Effector memory CD4-positive, alpha-beta T cell (primary cell): ENCODE data around the gene POLE2.
"Not testable (repeated sequence)": the region's sequence is repeated elsewhere in the genome, so short reads cannot be mapped to it uniquely, and the experiment has no call there.

Source experiments
- DNase-seq, 3 donors: peaks; one replicate each; pipeline ENCODE4 v3.0.0-alpha.2; 2020
- H3K27ac ChIP-seq: 2 replicates; pipeline ENCODE4 v1.7.0; 2013; ENCODE audit warnings: mild to moderate bottlenecking, low read length, moderate library complexity; ENCODE audit not compliant: insufficient read depth, poor library complexity, severe bottlenecking
- H3K27me3 ChIP-seq: replicated peaks from 2 replicates; pipeline ENCODE4 v1.7.0; 2013; ENCODE audit warnings: mild to moderate bottlenecking, low read length; ENCODE audit not compliant: insufficient read depth, control insufficient read depth, poor library complexity, severe bottlenecking
- H3K36me3 ChIP-seq: 2 replicates; pipeline ENCODE4 v1.7.0; 2013; ENCODE audit warnings: mild to moderate bottlenecking, low read length, moderate library complexity; ENCODE audit not compliant: control insufficient read depth, insufficient read depth
- H3K4me1 ChIP-seq: 2 replicates; pipeline ENCODE4 v1.7.0; 2013; ENCODE audit warnings: low read length, mild to moderate bottlenecking; ENCODE audit not compliant: control insufficient read depth, insufficient read depth, poor library complexity, severe bottlenecking
- H3K4me3 ChIP-seq: 2 replicates; pipeline ENCODE4 v1.7.0; 2013; ENCODE audit warnings: low read length, low read depth, mild to moderate bottlenecking; ENCODE audit not compliant: insufficient read depth, poor library complexity, severe bottlenecking
- H3K9me3 ChIP-seq: 2 replicates; pipeline ENCODE4 v1.7.0; 2013; ENCODE audit warnings: mild to moderate bottlenecking, low read length, moderate library complexity; ENCODE audit not compliant: control insufficient read depth

Gene POLE2

GRCh38 chr14:49619273-49619672, 68.7 kb downstream of the POLE2 start:
- Histone ChIP-seq H3K27ac (peak overlapping the region; percentile 100), H3K4me3 (peak overlapping the region; percentile 92), H3K4me1 (peaks cover 24% of the 10 kb centered on the region)
- H3K9me3 ChIP-seq, H3K36me3 ChIP-seq, DNase-seq, H3K27me3 ChIP-seq: not testable (repeated sequence)

- peaks cover 12% of the 10 kb centered on the region for H3K4me1 ChIP-seq
- H3K36me3 ChIP-seq, result peaks cover 9% of the 10 kb centered on the region
- H3K27ac ChIP-seq, result peak overlapping the region; percentile 11
- DNase-seq, result no peak
- no peak overlapping the region for H3K4me3 ChIP-seq
- H3K9me3 ChIP-seq, result no peaks in the 10 kb centered on the region
- no peaks in the 10 kb centered on the region for H3K27me3 ChIP-seq
Observed at GRCh38 chr14:49617852-49618519, 70.0 kb downstream of the POLE2 start.

GRCh38 chr14:49615776-49616175, 72.2 kb downstream of the POLE2 start:
- Histone ChIP-seq H3K36me3 (peaks cover 9% of the 10 kb centered on the region), H3K4me1 (peaks cover 4% of the 10 kb centered on the region), H3K9me3 (no peaks in the 10 kb centered on the region), H3K4me3 (no peak overlapping the region), H3K27me3 (no peaks in the 10 kb centered on the region), H3K27ac (no peak overlapping the region)
- no peak for DNase-seq

- no peak for DNase-seq
Observed at GRCh38 chr14:49614196-49614595, 73.8 kb downstream of the POLE2 start.

GRCh38 chr14:49612671-49613070, 75.3 kb downstream of the POLE2 start:
- Histone ChIP-seq H3K4me1 (no peaks in the 10 kb centered on the region), H3K27me3 (no peaks in the 10 kb centered on the region), H3K4me3 (no peak overlapping the region), H3K36me3 (peaks cover 2% of the 10 kb centered on the region), H3K9me3 (no peaks in the 10 kb centered on the region), H3K27ac (no peak overlapping the region)
- no peak for DNase-seq

More at GRCh38 chr14:49614196-49614595, 73.8 kb downstream of the POLE2 start:
- peaks cover 9% of the 10 kb centered on the region for H3K36me3 ChIP-seq
- H3K27ac ChIP-seq, result no peak overlapping the region
- H3K4me3 ChIP-seq, result no peak overlapping the region
- peaks cover 4% of the 10 kb centered on the region for H3K4me1 ChIP-seq
- H3K27me3 ChIP-seq, result no peaks in the 10 kb centered on the region
- H3K9me3 ChIP-seq, result no peaks in the 10 kb centered on the region

GRCh38 chr14:49612251-49612650, 75.8 kb downstream of the POLE2 start:
- H3K4me3 ChIP-seq, result no peak overlapping the region
- no peak overlapping the region for H3K27ac ChIP-seq
- H3K36me3 ChIP-seq, result no peaks in the 10 kb centered on the region
- no peaks in the 10 kb centered on the region for H3K9me3 ChIP-seq
- no peaks in the 10 kb centered on the region for H3K4me1 ChIP-seq
- no peaks in the 10 kb centered on the region for H3K27me3 ChIP-seq
- no peak for DNase-seq

- Histone ChIP-seq H3K36me3 (no peaks in the 10 kb centered on the region), H3K27ac (no peak overlapping the region), H3K9me3 (no peaks in the 10 kb centered on the region), H3K4me1 (no peaks in the 10 kb centered on the region), H3K27me3 (no peaks in the 10 kb centered on the region), H3K4me3 (no peak overlapping the region)
- DNase-seq, result no peak
Observed at GRCh38 chr14:49607583-49607982, 80.4 kb downstream of the POLE2 start.

- no peaks in the 10 kb centered on the region for H3K36me3 ChIP-seq
- H3K9me3 ChIP-seq, result no peaks in the 10 kb centered on the region
- DNase-seq, result peak; percentile 66 to 81 (median 76)
- H3K4me1 ChIP-seq, result no peaks in the 10 kb centered on the region
- peak within 1 kb of the TSS; percentile 85 for H3K4me3 ChIP-seq
- no peaks in the 10 kb centered on the region for H3K27me3 ChIP-seq
- peak within 1 kb of the TSS; percentile 91 for H3K27ac ChIP-seq
Observed at GRCh38 chr14:49598485-49599300, 89.3 kb downstream of the POLE2 start, which contains the start of gene LRR1. TSS of gene LRR1 (plus strand) at chr14:49598940. CDS start at chr14:49599021, 81 bp downstream.

- peak overlapping the region; percentile 85 for H3K4me3 ChIP-seq
- H3K36me3 ChIP-seq, result no peaks in the 10 kb centered on the region
- no peaks in the 10 kb centered on the region for H3K27me3 ChIP-seq
- H3K27ac ChIP-seq, result peak overlapping the region; percentile 91
- no peak for DNase-seq
- H3K4me1 ChIP-seq, result no peaks in the 10 kb centered on the region
- no peaks in the 10 kb centered on the region for H3K9me3 ChIP-seq
Observed at GRCh38 chr14:49598189-49598484, 89.9 kb downstream of the POLE2 start.

GRCh38 chr14:49594347-49595091, 93.5 kb downstream of the POLE2 start:
- Histone ChIP-seq H3K27me3 (no peaks in the 10 kb centered on the region), H3K36me3 (no peaks in the 10 kb centered on the region), H3K4me3 (no peak overlapping the region), H3K4me1 (no peaks in the 10 kb centered on the region), H3K9me3 (no peaks in the 10 kb centered on the region), H3K27ac (no peak overlapping the region)
- DNase-seq, result no peak
